Adrenal gland (tissue), 5 donors: ENCODE results near the gene BRK1.

Source experiments
- CTCF ChIP-seq, 6 experiments: fragments of 450-650 bp in 4 of 6; fragments of 200-600 bp in 2 of 6; sonication (generic) in 1 of 6; IDR thresholded peaks; 1 replicate in 5 of 6; 2 replicates in 1 of 6; pipeline versions ENCODE4 v1.5.1 to v1.8.0; 2016 to 2021; ENCODE audit warnings: antibody characterized with exemption in 6 of 6, mild to moderate bottlenecking in 2 of 6, moderate library complexity in 1 of 6
- POLR2A ChIP-seq, 2 donors: fragments of 450-650 bp; IDR thresholded peaks; one replicate each; pipeline ENCODE4 v1.6.1; 2017; ENCODE audit warnings: antibody characterized with exemption in 2 of 2, mild to moderate bottlenecking in 2 of 2, moderate library complexity in 1 of 2
- donor health status: DM: no; HTN: no; CAD: no.

DNA sequence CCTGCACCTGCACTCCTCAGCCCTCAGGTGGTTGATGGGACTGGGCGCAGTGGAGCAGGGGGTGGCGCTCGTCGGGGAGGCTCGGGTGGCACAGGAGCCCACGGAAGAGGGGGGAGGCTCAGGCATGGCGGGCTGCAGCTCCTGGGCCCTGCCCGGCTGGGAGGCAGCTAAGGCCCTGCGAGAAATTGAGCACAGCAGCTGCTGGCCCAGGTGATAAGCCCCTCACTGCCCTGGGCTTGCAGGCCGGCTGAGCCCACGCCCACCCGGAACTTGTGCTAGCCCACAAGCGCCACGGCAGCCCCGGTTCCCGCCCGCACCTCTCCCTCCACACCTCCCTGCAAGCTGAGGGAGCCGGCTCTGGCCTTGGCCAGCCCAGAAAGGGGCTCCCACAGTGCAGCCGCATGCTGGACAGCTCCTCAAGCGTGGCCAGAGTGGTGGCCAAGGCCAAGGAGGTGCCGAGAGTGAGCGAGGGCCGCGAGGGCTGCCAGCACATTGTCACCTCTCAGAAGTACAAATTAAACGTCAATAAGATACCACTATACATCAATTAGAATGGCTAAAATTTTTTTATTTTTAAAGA is 21.0 kb downstream of the BRK1 start:
- TF ChIP-seq CTCF (IDR thresholded peaks at IDR 0.05) (no peak), POLR2A (IDR thresholded peaks at IDR 0.05) (no peak)
